Measurements from ENCODE around the gene KLHDC9.
"Not testable (repeated sequence)": the region's sequence is repeated elsewhere in the genome, so short reads cannot be mapped to it uniquely, and the experiment has no call there.

The KLHDC9 gene

GRCh38 chr1:161111527-161111926 lies 13.4 kb downstream of the KLHDC9 start:
- ChIA-PET POLR2A (no interaction called here), CTCF (interaction anchor here (1.5 kb wide), 1 partner anchor 114 kb away, joined by 5 read pairs; no protein-coding TSS in a partner anchor)
- no peak for DNase-seq (ENCODE audit: extremely low spot score)
- TF ChIP-seq BHLHE40 (IDR thresholded peaks at IDR 0.05; ENCODE audit: borderline replicate concordance) (no peak), SP1 (IDR thresholded peaks at IDR 0.05) (no peak), ZNF384 (IDR thresholded peaks at IDR 0.05) (no peak), PKNOX1 (IDR thresholded peaks at IDR 0.05) (no peak)

- CTCF ChIA-PET: no interaction called here
- POLR2A ChIA-PET: interaction anchor here (0.6 kb wide), 1 partner anchor 19 kb away, joined by 3 read pairs; no protein-coding TSS in a partner anchor
- no peak for DNase-seq (ENCODE audit: extremely low spot score)
- TF ChIP-seq LEF1 (IDR thresholded peaks at IDR 0.05; ENCODE audit: borderline replicate concordance) (no peak), FOXA1 (IDR thresholded peaks at IDR 0.05) (no peak), NFRKB (IDR thresholded peaks at IDR 0.05) (no peak), SP1 (IDR thresholded peaks at IDR 0.05) (no peak), HDGF (IDR thresholded peaks at IDR 0.05; ENCODE audit: borderline replicate concordance) (no peak), BHLHE40 (IDR thresholded peaks at IDR 0.05; ENCODE audit: borderline replicate concordance) (no peak), ZNF384 (IDR thresholded peaks at IDR 0.05) (no peak), PKNOX1 (IDR thresholded peaks at IDR 0.05) (no peak), ARNT (IDR thresholded peaks at IDR 0.05) (no peak), ELF4 (IDR thresholded peaks at IDR 0.05) (no peak), CTBP1 (IDR thresholded peaks at IDR 0.05; ENCODE audit: borderline replicate concordance) (no peak), SUZ12 (IDR thresholded peaks at IDR 0.05) (no peak), L3MBTL2 (conservative IDR thresholded peaks at IDR 0.05) (no peak), TARDBP (IDR thresholded peaks at IDR 0.05) (no peak), FOXM1 (IDR thresholded peaks at IDR 0.05; ENCODE audit: borderline replicate concordance) (no peak)
These were observed 15.8 kb downstream of the KLHDC9 start for GRCh38 chr1:161113915-161114314.

GRCh38 chr1:161114556-161114955 lies 16.4 kb downstream of the KLHDC9 start:
- CTCF ChIA-PET: no interaction called here
- no peak for TF ChIP-seq SP1 (IDR thresholded peaks at IDR 0.05)
- no peak for TF ChIP-seq CTBP1 (IDR thresholded peaks at IDR 0.05; ENCODE audit: borderline replicate concordance)
- POLR2A ChIA-PET: interaction anchor here (0.7 kb wide), 1 partner anchor 70 kb away, joined by 3 read pairs; no protein-coding TSS in a partner anchor
- no peak for DNase-seq (ENCODE audit: extremely low spot score)

- ChIA-PET CTCF (no interaction called here), POLR2A (interaction anchor here (0.7 kb wide), 1 partner anchor 70 kb away, joined by 3 read pairs; no protein-coding TSS in a partner anchor)
- TF ChIP-seq BHLHE40 (IDR thresholded peaks at IDR 0.05; ENCODE audit: borderline replicate concordance) (no peak), FOXM1 (IDR thresholded peaks at IDR 0.05; ENCODE audit: borderline replicate concordance) (no peak), ZNF384 (IDR thresholded peaks at IDR 0.05) (no peak), L3MBTL2 (conservative IDR thresholded peaks at IDR 0.05) (no peak; the same call in 1 of the 2 replicates), HDGF (IDR thresholded peaks at IDR 0.05; ENCODE audit: borderline replicate concordance) (no peak), LEF1 (IDR thresholded peaks at IDR 0.05; ENCODE audit: borderline replicate concordance) (no peak), CTBP1 (IDR thresholded peaks at IDR 0.05; ENCODE audit: borderline replicate concordance) (no peak), TARDBP (IDR thresholded peaks at IDR 0.05) (no peak), NFRKB (IDR thresholded peaks at IDR 0.05) (no peak), SUZ12 (IDR thresholded peaks at IDR 0.05) (no peak), ELF4 (IDR thresholded peaks at IDR 0.05) (no peak), FOXA1 (IDR thresholded peaks at IDR 0.05) (no peak), SP1 (IDR thresholded peaks at IDR 0.05) (no peak), ARNT (IDR thresholded peaks at IDR 0.05) (no peak), PKNOX1 (IDR thresholded peaks at IDR 0.05) (no peak), FOXK2 (IDR thresholded peaks at IDR 0.05) (no peak)
- no peak for DNase-seq (ENCODE audit: extremely low spot score)
These were observed 17.1 kb downstream of the KLHDC9 start for GRCh38 chr1:161115132-161115711.

- POLR2A ChIA-PET; CTCF ChIA-PET; DNase-seq (ENCODE audit: extremely low spot score): not testable (repeated sequence)
These were observed 17.8 kb downstream of the KLHDC9 start for GRCh38 chr1:161115961-161116360.

GRCh38 chr1:161117759-161118581 lies 19.8 kb downstream of the KLHDC9 start, which contains the start of the genes NIT1 and PFDN2:
NIT1 (plus strand) TSS chr1:161118105; CDS start chr1:161118177, 72 bp downstream.
PFDN2 (minus strand) TSS chr1:161118037; CDS start chr1:161118026, 11 bp downstream.
- POLR2A ChIA-PET: interaction anchor here (0.6 to 1.7 kb wide), 11 partner anchors 13 to 97 kb away, joined by 3 to 13 read pairs (median 5); partner anchors contain the start of genes DEDD, F11R, KLHDC9 and PPOX
- CTCF ChIA-PET: interaction anchor here (0.6 to 0.8 kb wide), 3 partner anchors 19 to 100 kb away, joined by 3 to 5 read pairs (median 3); no protein-coding TSS in a partner anchor

More at GRCh38 chr1:161117759-161118581, 19.8 kb downstream of the KLHDC9 start, which contains the start of the genes NIT1 and PFDN2:
- peak; percentile 96 for DNase-seq (ENCODE audit: extremely low spot score)
- TF ChIP-seq NFRKB (IDR thresholded peaks at IDR 0.05): no peak
- TF ChIP-seq L3MBTL2 (conservative IDR thresholded peaks at IDR 0.05): 0 out of 2 replicates have a peak, but pooled peaks have one; percentile 22
- TF ChIP-seq HDGF (IDR thresholded peaks at IDR 0.05; ENCODE audit: borderline replicate concordance): 0 out of 2 replicates have a peak, but pooled peaks have one; percentile 38

Data from HEK293T (cell line).